ENCODE data around the gene DAAM1. TPM values are rescaled to one million over a fixed set of nuclear protein-coding genes. Genes with fewer than 3 reads are reported as not detected.

DAAM1 gene
- total RNA-seq, 1 donor from 2014 or later = 146 TPM

- no peaks in the 10 kb centered on the region for H3K9me3 Mint-ChIP-seq (ENCODE audit: unreplicated experiment)
- no peaks in the 10 kb centered on the region for H3K27me3 Mint-ChIP-seq (ENCODE audit: unreplicated experiment)
- peaks cover 22% of the 10 kb centered on the region for H3K4me1 Mint-ChIP-seq (ENCODE audit: low read depth, unreplicated experiment)
- no peak for TF ChIP-seq CTCF (IDR thresholded peaks at IDR 0.05; ENCODE audit: partially characterized antibody, unreplicated experiment)
- no peak overlapping the region for H3K4me3 Mint-ChIP-seq (ENCODE audit: unreplicated experiment)
- no peak overlapping the region for H3K27ac Mint-ChIP-seq (ENCODE audit: unreplicated experiment)
- H3K36me3 Mint-ChIP-seq (ENCODE audit: unreplicated experiment) = peaks cover 4% of the 10 kb centered on the region
- no peak for DNase-seq
Measured at GRCh38 chr14:59276235-59276634, 87.8 kb downstream of the DAAM1 start.

GRCh38 chr14:59277659-59278058 is 89.2 kb downstream of the DAAM1 start:
- no peak overlapping the region for H3K27ac Mint-ChIP-seq (ENCODE audit: unreplicated experiment)
- no peaks in the 10 kb centered on the region for H3K27me3 Mint-ChIP-seq (ENCODE audit: unreplicated experiment)
- no peaks in the 10 kb centered on the region for H3K9me3 Mint-ChIP-seq (ENCODE audit: unreplicated experiment)
- H3K36me3 Mint-ChIP-seq (ENCODE audit: unreplicated experiment) = peaks cover 4% of the 10 kb centered on the region
- H3K4me1 Mint-ChIP-seq (ENCODE audit: low read depth, unreplicated experiment) = peaks cover 22% of the 10 kb centered on the region
- no peak for TF ChIP-seq CTCF (IDR thresholded peaks at IDR 0.05; ENCODE audit: partially characterized antibody, unreplicated experiment)
- no peak for DNase-seq
- H3K4me3 Mint-ChIP-seq (ENCODE audit: unreplicated experiment) = no peak overlapping the region

GRCh38 chr14:59278111-59278510 is 89.6 kb downstream of the DAAM1 start:
- no peak for TF ChIP-seq CTCF (IDR thresholded peaks at IDR 0.05; ENCODE audit: partially characterized antibody, unreplicated experiment)
- Mint-ChIP-seq H3K4me3 (ENCODE audit: unreplicated experiment) (no peak overlapping the region), H3K36me3 (ENCODE audit: unreplicated experiment) (peaks cover 4% of the 10 kb centered on the region), H3K4me1 (ENCODE audit: low read depth, unreplicated experiment) (peaks cover 22% of the 10 kb centered on the region), H3K9me3 (ENCODE audit: unreplicated experiment) (no peaks in the 10 kb centered on the region), H3K27me3 (ENCODE audit: unreplicated experiment) (no peaks in the 10 kb centered on the region), H3K27ac (ENCODE audit: unreplicated experiment) (no peak overlapping the region)
- DNase-seq = no peak

- no peak overlapping the region for H3K27ac Mint-ChIP-seq (ENCODE audit: unreplicated experiment)
- peaks cover 6% of the 10 kb centered on the region for H3K4me1 Mint-ChIP-seq (ENCODE audit: low read depth, unreplicated experiment)
- no peak overlapping the region for H3K4me3 Mint-ChIP-seq (ENCODE audit: unreplicated experiment)
- TF ChIP-seq CTCF (IDR thresholded peaks at IDR 0.05; ENCODE audit: partially characterized antibody, unreplicated experiment) = no peak
- no peaks in the 10 kb centered on the region for H3K27me3 Mint-ChIP-seq (ENCODE audit: unreplicated experiment)
- H3K9me3 Mint-ChIP-seq (ENCODE audit: unreplicated experiment) = peaks cover 5% of the 10 kb centered on the region
- peaks cover 17% of the 10 kb centered on the region for H3K36me3 Mint-ChIP-seq (ENCODE audit: unreplicated experiment)
- DNase-seq = no peak
Measured at GRCh38 chr14:59280961-59281360, 92.5 kb downstream of the DAAM1 start.

GRCh38 chr14:59281609-59282377 is 93.3 kb downstream of the DAAM1 start:
- no peak for TF ChIP-seq CTCF (IDR thresholded peaks at IDR 0.05; ENCODE audit: partially characterized antibody, unreplicated experiment)
- Mint-ChIP-seq H3K27me3 (ENCODE audit: unreplicated experiment) (no peaks in the 10 kb centered on the region), H3K4me3 (ENCODE audit: unreplicated experiment) (no peak overlapping the region), H3K27ac (ENCODE audit: unreplicated experiment) (no peak overlapping the region), H3K9me3 (ENCODE audit: unreplicated experiment) (peaks cover 5% of the 10 kb centered on the region), H3K36me3 (ENCODE audit: unreplicated experiment) (peaks cover 17% of the 10 kb centered on the region), H3K4me1 (ENCODE audit: low read depth, unreplicated experiment) (no peaks in the 10 kb centered on the region)
- no peak for DNase-seq

Data from glutamatergic neuron (in vitro differentiated cells).